GM12873 (cell line): ENCODE measurements around the gene BCAP31.

Source experiments
- CTCF ChIP-seq: IDR thresholded peaks from 2 replicates; pipeline ENCODE4 v1.5.1; 2012; ENCODE audit warnings: low read depth, mild to moderate bottlenecking, moderate library complexity, low read length, control low read depth; ENCODE audit not compliant: insufficient read depth; ENCODE audit errors: missing control alignments

Gene BCAP31

GRCh38 chrX:153684467-153685155 lies 39.6 kb downstream of the BCAP31 start:
- no peak for TF ChIP-seq CTCF

- TF ChIP-seq CTCF, result no peak
Observed at GRCh38 chrX:153681175-153681574, 43.0 kb downstream of the BCAP31 start.

GRCh38 chrX:153674219-153674851 lies 49.9 kb downstream of the BCAP31 start:
- no peak for TF ChIP-seq CTCF

- no peak for TF ChIP-seq CTCF
Observed at GRCh38 chrX:153673428-153674218, 50.6 kb downstream of the BCAP31 start, which contains the start of gene PNCK. Gene PNCK, minus strand, starts transcription at chrX:153673813. Its CDS starts 737 bp downstream, at chrX:153673076.

- no peak for TF ChIP-seq CTCF
Observed at GRCh38 chrX:153672531-153673427, 51.4 kb downstream of the BCAP31 start.

GRCh38 chrX:153671589-153672530 lies 52.3 kb downstream of the BCAP31 start:
- no peak for TF ChIP-seq CTCF
